HL-60 (cell line): ENCODE data around the gene ONECUT1.

ENCODE experiments used
- GABPA ChIP-seq: IDR thresholded peaks from 2 replicates; pipeline ENCODE4 v1.6.1; 2012; ENCODE audit warnings: low read depth
- POLR2AphosphoS5 ChIP-seq: IDR thresholded peaks from 2 replicates; pipeline ENCODE4 v1.6.1; 2012; ENCODE audit warnings: low read depth
- TF ChIP-seq, protein P1 (sequence below): IDR thresholded peaks from one replicate; pipeline ENCODE4 v1.5.1; 2011; ENCODE audit warnings: low read length, control low read depth, inconsistent platforms; ENCODE audit not compliant: insufficient read depth

GRCh38 chr15:52746162-52746757, 43.9 kb downstream of the ONECUT1 start:
- TF ChIP-seq, protein P1, sequence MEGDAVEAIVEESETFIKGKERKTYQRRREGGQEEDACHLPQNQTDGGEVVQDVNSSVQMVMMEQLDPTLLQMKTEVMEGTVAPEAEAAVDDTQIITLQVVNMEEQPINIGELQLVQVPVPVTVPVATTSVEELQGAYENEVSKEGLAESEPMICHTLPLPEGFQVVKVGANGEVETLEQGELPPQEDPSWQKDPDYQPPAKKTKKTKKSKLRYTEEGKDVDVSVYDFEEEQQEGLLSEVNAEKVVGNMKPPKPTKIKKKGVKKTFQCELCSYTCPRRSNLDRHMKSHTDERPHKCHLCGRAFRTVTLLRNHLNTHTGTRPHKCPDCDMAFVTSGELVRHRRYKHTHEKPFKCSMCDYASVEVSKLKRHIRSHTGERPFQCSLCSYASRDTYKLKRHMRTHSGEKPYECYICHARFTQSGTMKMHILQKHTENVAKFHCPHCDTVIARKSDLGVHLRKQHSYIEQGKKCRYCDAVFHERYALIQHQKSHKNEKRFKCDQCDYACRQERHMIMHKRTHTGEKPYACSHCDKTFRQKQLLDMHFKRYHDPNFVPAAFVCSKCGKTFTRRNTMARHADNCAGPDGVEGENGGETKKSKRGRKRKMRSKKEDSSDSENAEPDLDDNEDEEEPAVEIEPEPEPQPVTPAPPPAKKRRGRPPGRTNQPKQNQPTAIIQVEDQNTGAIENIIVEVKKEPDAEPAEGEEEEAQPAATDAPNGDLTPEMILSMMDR = no peak
- TF ChIP-seq POLR2AphosphoS5 (no peak), GABPA (no peak)
